Glutamatergic neuron (in vitro differentiated cells): ENCODE results near the gene MED13L. TPM values are rescaled to one million over a fixed set of nuclear protein-coding genes. Genes with fewer than 3 reads are reported as not detected.

ENCODE experiments used
- DNase-seq: peaks from one replicate; pipeline ENCODE4 v3.0.0; 2022
- H3K27ac Mint-ChIP-seq: one replicate; pipeline ENCODE4 v1.8.0; 2020; ENCODE audit warnings: mild to moderate bottlenecking, mixed read lengths, inconsistent platforms; ENCODE audit not compliant: unreplicated experiment
- H3K27me3 Mint-ChIP-seq: one replicate; pipeline ENCODE4 v1.8.0; 2020; ENCODE audit warnings: mild to moderate bottlenecking, moderate library complexity, mixed read lengths, inconsistent platforms; ENCODE audit not compliant: unreplicated experiment
- H3K36me3 Mint-ChIP-seq: one replicate; pipeline ENCODE4 v1.8.0; 2020; ENCODE audit warnings: mild to moderate bottlenecking, mixed read lengths, inconsistent platforms; ENCODE audit not compliant: unreplicated experiment
- H3K4me1 Mint-ChIP-seq: one replicate; pipeline ENCODE4 v1.8.0; 2020; ENCODE audit warnings: mild to moderate bottlenecking, low read depth, mixed read lengths, inconsistent platforms; ENCODE audit not compliant: unreplicated experiment
- H3K4me3 Mint-ChIP-seq: one replicate; pipeline ENCODE4 v1.8.0; 2020; ENCODE audit warnings: mild to moderate bottlenecking, mixed read lengths, inconsistent platforms; ENCODE audit not compliant: unreplicated experiment
- H3K9me3 Mint-ChIP-seq: one replicate; pipeline ENCODE4 v1.8.0; 2020; ENCODE audit warnings: mild to moderate bottlenecking, moderate library complexity, mixed read lengths, inconsistent platforms; ENCODE audit not compliant: unreplicated experiment
- CTCF ChIP-seq: fragments of 200-600 bp; sonication (generic); IDR thresholded peaks from one replicate; pipeline ENCODE4 v1.5.0; 2021; ENCODE audit not compliant: partially characterized antibody, unreplicated experiment
- total RNA-seq: library from RNA; stranded (reverse); fragmentation: NEBNext Ultra II Directional; extraction: Animal tissue kit (Norgen Biotek cat#: 25700); gene quantifications from one replicate; pipeline ENCODE4 v1.2.1, GENCODE V29; 2021; ENCODE audit not compliant: unreplicated experiment

Gene MED13L
- total RNA-seq, 1 donor from 2014 or later = 95.5 TPM

DNA sequence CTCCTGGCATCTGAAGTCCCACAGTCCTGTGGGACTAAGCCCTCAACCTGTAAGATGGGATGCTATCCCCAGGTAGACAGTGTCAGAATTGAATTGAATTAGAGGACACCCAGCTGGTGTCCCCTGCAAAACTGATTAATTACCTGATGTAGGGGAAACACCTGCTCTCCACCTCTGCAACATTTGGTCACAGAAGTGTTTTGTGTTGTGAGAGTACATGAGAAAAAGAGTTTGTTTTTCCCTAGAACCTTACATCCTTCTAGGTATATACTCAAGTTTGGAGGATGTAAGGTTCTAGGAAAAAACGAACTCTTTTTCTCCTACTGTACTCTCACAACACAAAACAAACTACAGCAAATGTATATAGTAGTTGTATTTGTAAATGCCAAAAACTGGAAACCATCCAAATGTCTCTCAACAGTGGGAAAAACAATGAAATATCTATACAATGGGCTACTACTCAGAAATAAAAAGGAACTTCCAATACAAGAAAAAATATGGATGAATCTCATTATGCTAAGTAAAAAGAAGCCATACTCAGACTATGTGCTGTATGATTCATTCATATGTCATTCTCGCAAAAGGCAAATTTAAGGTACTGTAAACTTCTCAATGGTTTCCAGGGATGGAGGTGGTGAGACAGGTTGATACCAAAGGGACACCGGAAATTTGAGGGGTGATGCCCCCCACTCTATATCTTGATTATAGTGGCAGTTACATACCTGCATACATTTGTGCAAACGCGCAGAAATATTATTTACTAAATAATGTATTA lies 160.7 kb downstream of the MED13L start:
- Mint-ChIP-seq H3K9me3 (peaks cover 4% of the 10 kb centered on the region), H3K27me3 (peaks cover 2% of the 10 kb centered on the region), H3K27ac (no peak overlapping the region), H3K36me3 (no peaks in the 10 kb centered on the region), H3K4me1 (peaks cover 51% of the 10 kb centered on the region), H3K4me3 (no peak overlapping the region)
- TF ChIP-seq CTCF = no peak
- DNase-seq = no peak

- no peak overlapping the region for H3K4me3 Mint-ChIP-seq
- no peak for DNase-seq
- no peak for TF ChIP-seq CTCF
- no peaks in the 10 kb centered on the region for H3K36me3 Mint-ChIP-seq
- peaks cover 28% of the 10 kb centered on the region for H3K4me1 Mint-ChIP-seq
- H3K9me3 Mint-ChIP-seq = peaks cover 2% of the 10 kb centered on the region
- H3K27ac Mint-ChIP-seq = no peak overlapping the region
- no peaks in the 10 kb centered on the region for H3K27me3 Mint-ChIP-seq
These were observed 163.9 kb downstream of the MED13L start for GRCh38 chr12:116113398-116114130.

DNA sequence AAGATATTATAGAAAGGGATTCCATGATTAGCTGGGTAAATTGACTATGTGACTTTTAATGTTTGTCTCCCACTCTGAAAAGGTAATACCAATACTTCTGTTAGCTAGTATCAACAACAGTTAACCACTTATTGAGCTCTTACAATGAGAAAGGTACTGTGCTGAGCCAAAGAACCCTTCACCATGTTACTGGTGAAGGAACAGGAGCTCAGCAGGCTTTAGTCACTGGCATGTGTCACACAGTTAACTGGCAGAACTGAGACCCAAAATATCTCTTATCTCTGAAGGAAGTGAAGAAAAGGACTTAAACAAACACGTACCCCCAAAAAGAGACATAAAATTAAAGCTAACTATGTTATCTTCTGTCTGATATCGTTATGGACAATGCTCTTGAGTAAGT lies 170.6 kb downstream of the MED13L start:
- no peaks in the 10 kb centered on the region for H3K27me3 Mint-ChIP-seq
- peaks cover 6% of the 10 kb centered on the region for H3K9me3 Mint-ChIP-seq
- DNase-seq = no peak
- no peaks in the 10 kb centered on the region for H3K36me3 Mint-ChIP-seq
- no peak for TF ChIP-seq CTCF
- no peak overlapping the region for H3K4me3 Mint-ChIP-seq
- peaks cover 10% of the 10 kb centered on the region for H3K4me1 Mint-ChIP-seq
- peak overlapping the region; percentile 29 for H3K27ac Mint-ChIP-seq

- H3K27ac Mint-ChIP-seq = no peak overlapping the region
- peaks cover 3% of the 10 kb centered on the region for H3K27me3 Mint-ChIP-seq
- H3K9me3 Mint-ChIP-seq = peaks cover 6% of the 10 kb centered on the region
- no peak for DNase-seq
- no peak for TF ChIP-seq CTCF
- no peaks in the 10 kb centered on the region for H3K36me3 Mint-ChIP-seq
- no peak overlapping the region for H3K4me3 Mint-ChIP-seq
- H3K4me1 Mint-ChIP-seq = peaks cover 20% of the 10 kb centered on the region
These were observed 173.2 kb downstream of the MED13L start for GRCh38 chr12:116104167-116104767.
